ENCODE measurements around the gene PDE4D.

The PDE4D gene

GRCh38 chr5:59564895-59565294 is 328.6 kb downstream of the PDE4D start:
- no peak overlapping the region for H3K4me3 ChIP-seq (ENCODE audit: low read depth, low read length)
- DNase-seq (ENCODE audit: low read depth) = no peak
- TF ChIP-seq CTCF (conservative IDR thresholded peaks at IDR 0.05; ENCODE audit: low read depth, low read length) = no peak

- no peak overlapping the region for H3K4me3 ChIP-seq (ENCODE audit: low read depth, low read length)
- peak; percentile 90 for DNase-seq (ENCODE audit: low read depth)
- no peak for TF ChIP-seq CTCF (conservative IDR thresholded peaks at IDR 0.05; ENCODE audit: low read depth, low read length)
Observed at GRCh38 chr5:59562756-59563389, 330.7 kb downstream of the PDE4D start.

- no peak for DNase-seq (ENCODE audit: low read depth)
- no peak for TF ChIP-seq CTCF (conservative IDR thresholded peaks at IDR 0.05; ENCODE audit: low read depth, low read length)
Observed at GRCh38 chr5:59560553-59560952, 333.0 kb downstream of the PDE4D start.

DNA sequence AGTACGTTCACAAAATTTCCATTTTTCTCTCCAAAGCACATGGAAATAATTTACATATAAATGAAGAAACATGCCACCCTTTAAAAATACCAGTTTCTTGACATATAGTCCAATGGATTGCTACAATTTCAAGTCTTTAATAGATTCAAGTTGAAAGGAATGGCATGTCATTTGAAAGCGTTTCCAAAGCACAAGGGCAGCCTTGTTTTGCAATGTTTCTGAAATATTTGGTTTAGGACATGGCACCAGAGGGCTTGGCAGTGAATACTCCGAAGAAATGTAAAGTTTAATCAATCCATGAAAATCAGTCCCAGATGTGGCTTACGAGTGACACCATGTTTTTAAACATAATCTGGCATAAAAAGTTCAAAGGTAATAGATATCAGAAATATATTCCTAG is 333.7 kb downstream of the PDE4D start:
- DNase-seq (ENCODE audit: low read depth) = no peak
- no peak for TF ChIP-seq CTCF (conservative IDR thresholded peaks at IDR 0.05; ENCODE audit: low read depth, low read length)
- no peak overlapping the region for H3K4me3 ChIP-seq (ENCODE audit: low read depth, low read length)

More at GRCh38 chr5:59560553-59560952, 333.0 kb downstream of the PDE4D start:
- H3K4me3 ChIP-seq (ENCODE audit: low read depth, low read length) = no peak overlapping the region

- H3K4me3 ChIP-seq (ENCODE audit: low read depth, low read length) = no peak overlapping the region
- TF ChIP-seq CTCF (conservative IDR thresholded peaks at IDR 0.05; ENCODE audit: low read depth, low read length) = no peak
- peak; percentile 92 for DNase-seq (ENCODE audit: low read depth)
Observed at GRCh38 chr5:59559323-59559722, 334.2 kb downstream of the PDE4D start.

- TF ChIP-seq CTCF (conservative IDR thresholded peaks at IDR 0.05; ENCODE audit: low read depth, low read length) = no peak
- DNase-seq (ENCODE audit: low read depth) = no peak
- H3K4me3 ChIP-seq (ENCODE audit: low read depth, low read length) = no peak overlapping the region
Observed at GRCh38 chr5:59558501-59558900, 335.0 kb downstream of the PDE4D start.

DNA sequence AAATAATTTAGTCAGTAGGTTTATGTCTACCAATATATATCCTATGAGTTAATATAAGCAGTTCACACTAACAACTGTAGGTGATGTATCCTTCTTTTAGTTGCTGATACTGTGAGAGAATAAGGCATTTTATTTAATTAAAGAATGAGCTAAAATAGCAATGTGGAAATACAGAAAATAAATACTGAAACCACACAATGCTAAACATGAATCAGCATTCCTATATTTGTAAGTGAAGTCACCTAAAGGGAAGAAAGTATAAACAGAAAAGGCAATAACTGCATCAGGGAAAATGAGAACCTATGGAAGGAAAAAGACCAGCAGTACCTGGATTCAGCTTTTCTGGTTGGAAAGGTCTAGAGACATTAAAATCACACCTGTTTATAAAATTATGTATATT is 336.0 kb downstream of the PDE4D start:
- DNase-seq (ENCODE audit: low read depth) = peak; percentile 47
- H3K4me3 ChIP-seq (ENCODE audit: low read depth, low read length) = no peak overlapping the region
- no peak for TF ChIP-seq CTCF (conservative IDR thresholded peaks at IDR 0.05; ENCODE audit: low read depth, low read length)
